SKM-1 treated with dmso at 0.1 percent for 144 hours (cell line): Measurements from ENCODE around the gene IFNL3.
"Not testable (repeated sequence)": the region's sequence is repeated elsewhere in the genome, so short reads cannot be mapped to it uniquely, and the experiment has no call there.

ENCODE experiments used
- DNase-seq: peaks from one replicate; lab custom pipeline; 2025; ENCODE audit not compliant: unreplicated experiment; lab: John Stamatoyannopoulos, UW

Gene IFNL3

GRCh38 chr19:39244410-39245100 is at the start of gene IFNL3:
TSS of gene IFNL3 (minus strand) at chr19:39245006. CDS start at chr19:39244967, 39 bp downstream.
- not testable (repeated sequence) for DNase-seq

GRCh38 chr19:39293394-39293793 is 48.6 kb upstream of the IFNL3 start:
- DNase-seq = no peak

- no peak for DNase-seq
Measured at GRCh38 chr19:39284032-39284431, 39.2 kb upstream of the IFNL3 start.

- DNase-seq = no peak
Measured at GRCh38 chr19:39282021-39282420, 37.2 kb upstream of the IFNL3 start.

- no peak for DNase-seq
Measured at GRCh38 chr19:39277598-39277997, 32.8 kb upstream of the IFNL3 start.

GRCh38 chr19:39276740-39277139 is 31.9 kb upstream of the IFNL3 start:
- no peak for DNase-seq

- DNase-seq = no peak
Measured at GRCh38 chr19:39275578-39275977, 30.8 kb upstream of the IFNL3 start.

- DNase-seq = not testable (repeated sequence)
Measured at GRCh38 chr19:39273859-39274258, 29.1 kb upstream of the IFNL3 start.

GRCh38 chr19:39270036-39270871 is 25.4 kb upstream of the IFNL3 start:
- DNase-seq = no peak

GRCh38 chr19:39269369-39269768 is 24.6 kb upstream of the IFNL3 start:
- DNase-seq = not testable (repeated sequence)

GRCh38 chr19:39268531-39269223 is 23.9 kb upstream of the IFNL3 start:
- DNase-seq = not testable (repeated sequence)

- DNase-seq = not testable (repeated sequence)
Measured at GRCh38 chr19:39268085-39268484, 23.3 kb upstream of the IFNL3 start, which contains the start of gene IFNL2. TSS of gene IFNL2 (plus strand) at chr19:39268396. CDS start at chr19:39268569, 173 bp downstream.

- no peak for DNase-seq
Measured at GRCh38 chr19:39265321-39265916, 20.6 kb upstream of the IFNL3 start.

- no peak for DNase-seq
Measured at GRCh38 chr19:39264306-39265290, 19.8 kb upstream of the IFNL3 start.

GRCh38 chr19:39263912-39264305 is 19.1 kb upstream of the IFNL3 start:
- DNase-seq = no peak

- DNase-seq = no peak
Measured at GRCh38 chr19:39262496-39262895, 17.7 kb upstream of the IFNL3 start.

- no peak for DNase-seq
Measured at GRCh38 chr19:39261704-39262103, 16.9 kb upstream of the IFNL3 start.

GRCh38 chr19:39257227-39257626 is 12.4 kb upstream of the IFNL3 start:
- DNase-seq = no peak

- no peak for DNase-seq
Measured at GRCh38 chr19:39254531-39255345, 9.9 kb upstream of the IFNL3 start.
